GM19023 (cell line): Measurements from ENCODE around the gene ZSWIM6.

Source experiments
- ATAC-seq: cut with Tn5 transposase; IDR thresholded peaks from one replicate; pipeline ENCODE4 v1.9.1; 2021; ENCODE audit warnings: mild to moderate bottlenecking, moderate library complexity; ENCODE audit not compliant: unreplicated experiment

Gene ZSWIM6

DNA sequence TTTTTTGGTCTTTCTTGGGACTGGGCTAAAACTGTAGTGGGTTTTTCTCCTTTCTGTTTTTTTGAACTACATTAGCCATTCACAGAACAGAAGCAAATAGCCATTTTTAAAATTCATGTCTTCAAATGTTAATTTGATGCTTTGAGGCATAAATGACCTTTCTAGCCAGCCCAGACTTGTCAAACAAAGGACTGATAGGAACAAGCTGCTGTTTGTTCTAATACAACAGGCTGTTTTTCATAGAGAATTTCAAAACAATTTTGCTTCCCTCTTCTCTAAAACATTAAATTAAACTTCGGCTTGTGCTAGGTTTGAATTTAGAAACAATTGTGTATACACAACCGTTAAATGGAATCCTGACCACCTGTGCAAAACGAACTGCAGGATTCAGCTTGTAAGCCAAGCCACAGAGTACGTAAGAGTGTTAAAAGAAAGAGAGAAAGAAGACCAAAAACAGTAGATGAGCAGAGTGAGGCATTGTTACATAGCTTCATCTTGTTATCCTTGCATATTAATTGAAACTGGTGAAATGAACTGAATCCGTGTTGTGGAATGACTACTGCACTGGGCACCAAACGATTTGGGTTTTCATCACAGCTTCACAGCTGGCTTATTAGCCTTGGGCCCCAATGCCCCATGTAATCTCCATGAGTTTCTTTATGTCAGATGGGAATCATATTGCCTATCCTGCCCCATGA, 100.0 kb downstream of the ZSWIM6 start:
- ATAC-seq: no peak

DNA sequence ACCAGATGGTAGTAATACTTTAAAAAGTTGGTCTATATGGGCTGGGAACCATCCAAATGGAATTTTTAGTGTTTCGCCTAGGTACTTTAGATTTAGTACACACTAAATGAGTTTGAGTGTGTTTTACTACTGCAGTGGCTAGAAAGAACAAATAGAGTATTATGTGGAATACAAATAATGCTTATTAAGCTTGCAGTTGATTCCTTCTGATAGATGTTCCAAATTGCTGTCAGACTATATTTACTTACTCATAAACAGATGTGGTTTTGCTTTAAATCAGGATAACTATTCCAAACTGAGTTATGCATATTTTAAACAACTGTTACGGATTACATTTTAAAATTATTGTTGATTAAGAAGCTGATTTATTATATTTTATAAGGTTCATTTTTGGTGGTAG, 103.3 kb downstream of the ZSWIM6 start:
- ATAC-seq: no peak

DNA sequence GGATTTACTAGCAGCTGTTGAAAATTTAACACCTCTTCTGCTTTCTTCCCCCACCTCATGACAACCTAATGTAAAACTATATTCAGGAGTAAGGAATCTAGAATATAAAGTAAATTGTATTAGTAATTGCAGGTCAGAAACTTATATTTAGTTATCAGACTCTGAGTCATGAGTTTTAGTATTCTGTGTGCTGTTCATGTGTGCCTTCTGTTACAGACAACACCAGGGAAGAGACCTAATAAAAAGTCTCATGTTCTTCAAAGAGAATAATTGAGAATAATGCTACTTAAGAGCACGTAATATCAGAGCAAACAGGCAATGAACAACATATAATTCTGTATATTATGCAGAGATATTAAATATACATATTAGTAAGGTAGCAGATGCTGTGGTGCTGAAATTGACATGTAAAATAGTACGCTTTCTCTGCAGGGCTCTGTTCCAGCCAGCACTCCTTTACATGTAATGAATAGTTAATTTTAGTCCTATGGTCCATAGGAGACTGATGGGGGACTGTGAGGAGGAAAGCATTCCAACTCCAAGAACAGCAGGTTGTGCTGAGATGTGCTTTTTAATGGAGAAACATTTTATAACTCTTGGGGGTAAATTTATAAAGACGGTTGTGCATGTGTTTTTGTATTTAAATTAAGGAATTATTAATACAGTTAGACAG, 106.4 kb downstream of the ZSWIM6 start:
- no peak for ATAC-seq

DNA sequence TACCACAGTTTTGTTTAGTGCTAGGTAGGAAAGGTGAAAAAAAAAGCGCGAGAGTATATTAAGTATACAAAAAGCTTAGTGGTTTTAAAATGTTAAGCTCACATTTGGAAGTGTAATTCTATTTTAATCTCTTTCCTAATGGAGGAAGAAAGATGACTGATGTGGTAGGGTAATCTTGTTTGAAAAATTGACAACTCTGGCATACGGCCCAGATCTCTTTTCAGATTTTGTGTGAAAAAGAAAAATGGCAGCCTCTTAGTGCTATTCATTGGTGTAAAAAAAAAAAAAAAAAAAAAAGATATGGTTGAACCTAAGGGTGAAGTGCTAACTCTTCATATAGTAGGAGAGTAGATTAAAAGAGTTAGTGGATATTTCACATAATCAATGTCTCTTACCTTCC, 108.0 kb downstream of the ZSWIM6 start:
- no peak for ATAC-seq

DNA sequence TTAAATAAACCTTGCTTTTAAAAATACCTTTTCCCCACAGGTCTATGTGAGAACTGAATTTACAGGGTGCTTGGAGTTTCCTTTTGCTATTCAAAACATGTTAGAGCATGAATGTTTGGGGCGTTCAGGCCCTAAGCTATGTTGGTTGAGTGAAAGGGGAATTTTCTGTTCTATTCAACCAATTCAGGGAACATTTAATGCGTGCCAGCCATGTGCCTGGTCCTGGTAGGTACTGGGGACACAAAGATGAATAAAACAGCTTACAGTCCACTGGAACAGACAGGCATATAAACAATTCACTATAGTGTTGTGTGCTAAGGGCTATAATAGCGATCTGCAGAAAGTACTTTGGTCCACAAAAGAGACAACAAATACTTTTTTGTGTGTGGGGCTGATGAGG, 108.5 kb downstream of the ZSWIM6 start:
- no peak for ATAC-seq

DNA sequence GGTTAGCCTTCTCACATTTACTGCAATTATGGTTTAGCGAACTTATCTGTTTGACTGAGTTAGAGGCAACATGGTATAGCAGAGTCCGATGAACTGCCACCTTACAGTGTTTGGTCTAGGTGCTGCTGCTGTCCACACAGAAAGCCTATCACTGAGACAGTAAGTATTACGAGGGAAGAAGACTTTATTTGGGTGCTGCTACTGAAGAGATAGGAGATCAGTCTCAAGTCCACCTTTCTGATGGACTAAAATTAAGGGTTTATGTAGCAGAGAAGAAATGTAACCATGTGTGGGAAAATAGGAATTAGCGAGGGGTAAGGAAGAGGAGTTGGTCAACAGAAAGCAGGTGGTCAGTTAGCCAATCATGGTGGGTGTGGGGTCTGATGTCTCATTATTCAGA, 109.7 kb downstream of the ZSWIM6 start:
- no peak for ATAC-seq

DNA sequence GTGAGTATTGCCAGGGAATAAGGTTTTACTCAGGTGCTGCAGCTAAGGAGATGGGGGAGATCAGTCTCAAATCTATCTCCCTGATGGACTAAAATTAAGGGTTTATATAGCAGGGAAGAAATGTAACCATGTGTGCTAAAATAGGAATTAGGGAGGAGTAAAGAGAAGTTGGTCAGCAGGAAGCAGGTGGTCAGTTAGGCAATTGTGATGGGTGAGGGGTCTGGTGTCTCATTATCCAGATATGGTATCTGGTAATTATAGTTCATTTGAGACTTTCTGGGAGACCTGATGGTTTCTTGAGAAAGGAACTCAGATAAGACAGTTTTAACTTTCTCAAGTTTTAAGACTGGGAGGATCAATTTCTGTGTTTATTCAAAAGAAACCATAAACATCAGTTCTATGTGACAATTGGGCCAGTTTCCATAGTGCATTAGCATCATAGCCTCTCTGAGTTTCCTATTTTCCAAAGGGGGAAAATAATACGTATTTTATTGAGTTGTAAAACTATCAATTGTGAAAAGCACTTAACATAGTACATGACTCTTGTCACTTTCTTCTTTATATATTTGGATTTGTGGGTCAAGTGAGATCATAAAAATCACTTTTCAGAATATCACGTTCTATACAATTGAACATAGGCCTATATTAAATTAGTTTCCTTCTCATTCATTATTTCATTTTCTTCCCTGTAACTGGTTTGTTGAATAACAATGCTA, 115.9 kb downstream of the ZSWIM6 start:
- ATAC-seq: no peak

DNA sequence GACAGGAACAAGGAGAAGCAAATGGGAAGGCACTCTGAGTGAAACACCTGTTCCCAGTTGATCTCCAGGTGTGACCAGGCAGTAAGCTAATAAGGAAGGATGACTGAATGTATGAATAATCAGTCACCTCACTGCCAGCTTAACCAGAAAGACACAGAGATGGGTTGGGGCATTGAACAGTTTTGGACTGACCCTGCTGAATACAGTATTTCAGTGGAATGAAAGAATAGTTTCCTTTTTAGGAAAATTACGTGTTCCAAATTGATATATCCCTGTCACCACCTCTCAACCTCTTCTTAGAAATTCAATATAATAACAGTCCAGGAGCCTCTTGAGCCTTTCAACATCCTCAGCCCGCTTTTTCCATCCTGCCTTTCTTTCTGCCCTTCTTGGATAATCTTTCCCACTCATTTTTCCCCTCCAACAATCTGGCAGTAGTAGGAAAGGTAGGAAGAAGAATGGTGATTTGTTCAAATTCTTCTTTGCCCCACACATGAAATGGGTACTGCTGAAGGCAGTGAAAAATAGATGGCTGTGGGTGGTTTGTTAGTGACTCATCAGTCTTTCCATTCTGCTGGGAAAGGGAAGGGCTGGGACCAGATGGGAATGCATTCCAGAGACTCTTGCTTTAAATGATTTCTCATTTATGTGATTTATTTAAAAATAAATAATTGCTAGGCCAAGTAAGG, 117.9 kb downstream of the ZSWIM6 start:
- ATAC-seq: no peak

DNA sequence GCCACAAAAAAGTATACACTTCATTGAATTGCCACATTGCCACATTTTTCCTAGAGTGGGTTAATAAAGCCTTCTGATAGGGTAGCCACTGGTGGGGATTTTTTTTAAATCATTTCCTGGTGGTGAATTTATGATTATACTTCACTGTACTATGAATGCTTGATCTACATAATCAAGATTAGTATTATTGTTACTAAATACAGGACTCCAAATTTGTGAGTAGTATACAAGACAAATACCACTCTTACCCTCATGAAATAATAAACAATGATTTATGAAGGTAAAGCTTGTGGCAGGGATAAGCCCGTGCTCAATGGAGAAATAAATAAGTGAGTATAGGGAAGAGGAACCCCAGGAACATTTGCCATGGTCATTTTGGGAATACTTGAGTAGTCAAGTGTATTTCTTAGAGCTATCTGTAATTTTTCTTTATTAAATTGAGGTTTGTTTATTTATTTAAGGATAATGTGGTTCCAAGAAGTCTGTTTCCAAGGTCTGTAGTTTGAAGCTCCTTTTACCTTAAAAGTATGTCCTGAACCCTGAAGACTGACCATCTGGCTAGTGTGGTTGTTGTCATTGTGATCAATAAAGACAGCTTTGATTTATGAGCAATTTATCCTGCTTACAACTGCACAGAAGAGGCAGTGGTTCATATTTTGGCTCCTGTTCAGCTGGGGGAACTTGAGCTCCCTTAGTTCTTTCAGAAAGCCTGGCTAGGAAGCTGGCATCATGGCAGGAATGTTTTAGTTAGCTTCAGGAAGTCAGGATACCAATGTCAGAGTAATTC, 118.6 kb downstream of the ZSWIM6 start:
- ATAC-seq: no peak

DNA sequence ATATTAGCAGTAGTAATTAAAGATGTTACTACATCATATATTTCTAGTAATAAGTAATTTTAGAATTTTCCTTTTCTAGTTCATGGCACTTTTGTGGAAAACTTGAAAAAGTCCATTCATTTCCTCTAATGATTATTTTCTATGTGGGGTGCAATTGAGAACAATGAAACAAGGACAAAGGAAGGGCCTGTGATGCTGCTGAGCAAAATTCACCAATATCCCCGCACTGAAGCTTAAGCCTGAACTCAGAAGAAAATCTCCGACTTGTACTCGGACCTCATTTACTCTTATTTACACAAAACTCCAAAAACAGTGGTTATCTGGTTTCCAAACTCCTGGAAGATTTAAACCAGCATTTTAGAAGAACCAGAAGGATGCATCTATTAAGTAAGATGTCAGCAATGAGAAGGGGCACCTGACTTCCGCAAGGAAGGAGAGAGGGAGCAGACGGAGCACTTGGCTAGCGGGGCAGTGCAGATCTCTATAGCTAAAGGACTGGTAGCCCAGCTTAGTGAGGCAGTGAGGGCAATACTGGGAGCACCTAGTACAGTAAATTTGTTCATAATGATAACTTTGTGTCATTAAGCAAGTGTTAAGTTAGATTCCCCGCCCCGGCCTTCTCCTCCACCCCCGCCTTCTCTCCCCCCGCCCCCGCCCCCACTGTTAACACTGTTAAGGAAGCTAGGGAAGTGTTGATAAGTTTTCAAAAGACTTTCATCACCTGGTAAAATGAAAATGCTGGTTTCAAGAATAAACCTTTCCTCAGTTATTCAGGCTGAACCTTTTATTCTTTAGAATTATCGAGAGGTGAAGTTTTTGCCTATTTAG, 123.3 kb downstream of the ZSWIM6 start:
- no peak for ATAC-seq

DNA sequence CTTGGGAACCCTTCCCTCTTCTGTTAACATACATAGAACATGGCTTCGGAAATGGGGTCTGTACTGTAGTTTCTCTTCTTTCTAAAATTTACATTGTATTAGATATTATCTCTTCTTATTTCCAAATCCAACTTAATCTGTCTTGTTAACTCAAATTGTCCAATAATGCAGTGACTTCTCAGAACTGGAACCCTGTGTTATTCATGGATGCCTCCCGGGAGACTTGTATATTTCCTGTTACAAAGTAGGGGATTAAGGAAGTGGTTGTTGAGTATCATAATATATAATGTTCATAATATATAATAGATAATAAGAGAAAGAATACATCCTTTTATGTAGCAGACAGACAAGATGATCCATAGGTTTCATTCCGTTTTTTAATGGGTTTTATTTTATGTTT, 128.4 kb downstream of the ZSWIM6 start:
- ATAC-seq: no peak

DNA sequence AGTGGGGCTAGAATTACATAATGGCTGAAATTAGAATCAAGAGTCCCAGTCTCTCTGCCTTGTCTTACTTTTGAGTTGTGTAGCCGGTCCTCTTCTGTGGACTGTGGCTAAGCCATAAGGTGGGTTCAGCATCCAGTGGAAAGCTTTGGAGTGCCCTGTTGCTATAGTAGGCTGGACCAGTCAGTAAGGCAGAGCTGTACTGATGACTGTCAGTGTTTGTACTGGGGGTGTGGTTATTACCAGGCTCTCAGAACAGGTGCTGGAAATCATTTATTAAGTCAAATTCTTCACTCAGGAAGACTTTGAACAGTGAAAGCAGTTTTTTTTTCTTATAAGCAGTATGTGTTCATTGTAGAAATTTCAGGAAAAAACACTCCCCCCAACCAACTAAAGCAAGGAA, 129.4 kb downstream of the ZSWIM6 start:
- no peak for ATAC-seq

DNA sequence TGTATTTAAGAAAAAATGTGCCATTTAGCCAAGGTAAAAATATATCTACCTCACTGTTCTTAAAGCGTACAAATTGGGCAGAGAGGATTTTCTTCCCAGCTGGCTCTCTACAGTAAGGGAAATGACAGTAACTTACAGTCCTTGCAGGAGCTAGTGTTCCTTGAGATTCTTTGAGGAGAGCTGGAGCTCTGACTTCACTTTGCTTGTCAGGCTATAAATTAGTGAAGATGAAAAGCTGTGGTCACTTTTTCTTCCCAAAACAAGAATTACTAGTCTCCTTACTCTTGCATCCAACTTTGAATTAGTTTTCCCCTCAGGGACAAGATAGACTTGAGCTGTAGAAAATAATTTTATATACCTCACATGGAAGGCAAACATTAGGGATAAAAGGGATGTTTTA, 129.9 kb downstream of the ZSWIM6 start:
- no peak for ATAC-seq

DNA sequence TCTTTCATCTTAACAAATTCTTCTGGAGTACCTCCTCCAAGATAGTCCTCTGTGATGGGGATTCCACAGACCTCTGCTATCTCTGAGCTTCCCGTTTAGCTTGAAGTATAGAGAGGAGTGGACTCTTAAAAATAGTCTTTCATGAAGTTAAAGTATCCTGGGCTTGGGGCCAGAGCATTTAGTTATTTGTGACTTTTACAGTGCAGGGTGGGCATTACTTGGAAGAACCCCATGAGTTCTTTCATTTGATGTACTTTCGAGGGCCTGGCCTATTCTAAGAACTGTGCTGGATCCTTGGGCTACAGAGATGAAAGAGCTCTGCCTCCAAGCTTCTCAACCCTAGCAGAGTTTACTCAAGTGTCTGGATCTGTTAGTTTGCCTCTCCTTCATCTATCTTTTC, 131.5 kb downstream of the ZSWIM6 start:
- no peak for ATAC-seq

DNA sequence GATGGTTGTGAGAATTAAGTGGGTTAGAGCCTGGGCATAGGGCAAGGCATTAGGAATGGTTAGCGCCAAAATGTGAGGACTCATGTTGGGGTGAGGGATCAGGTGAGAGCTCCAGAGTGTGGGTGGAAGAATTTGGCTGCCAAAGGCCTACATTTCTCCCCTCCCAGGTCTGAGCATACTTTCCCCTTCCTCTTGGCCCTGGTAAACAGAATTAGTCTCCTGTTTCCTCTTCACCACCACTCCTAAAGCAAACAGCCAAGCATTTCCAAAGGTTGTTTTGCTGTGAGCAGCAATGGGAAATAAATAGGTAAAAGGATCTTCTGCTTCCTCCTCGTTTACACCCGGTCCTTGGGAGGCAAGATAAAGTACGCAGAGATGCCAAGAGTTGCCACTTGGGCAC, 132.5 kb downstream of the ZSWIM6 start:
- ATAC-seq: no peak

DNA sequence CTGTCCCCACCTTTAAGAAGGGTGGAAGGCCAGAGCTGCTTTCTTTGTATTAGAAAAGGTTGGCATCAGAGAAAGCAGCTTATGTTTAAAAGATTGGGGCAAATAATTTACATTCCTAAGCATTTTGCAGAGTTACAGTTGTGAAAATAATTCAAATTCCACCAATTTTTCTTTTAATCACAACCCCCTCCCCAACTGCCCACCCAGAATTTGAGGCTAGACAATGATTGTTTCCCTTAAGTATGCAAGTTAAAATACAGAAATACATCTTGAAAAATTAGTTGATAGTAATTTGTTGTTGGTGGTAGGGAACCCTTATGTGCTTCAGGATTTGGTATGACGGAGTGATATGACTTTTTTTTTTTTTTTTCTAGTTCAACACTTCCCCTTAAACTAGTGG, 133.0 kb downstream of the ZSWIM6 start:
- ATAC-seq: no peak

DNA sequence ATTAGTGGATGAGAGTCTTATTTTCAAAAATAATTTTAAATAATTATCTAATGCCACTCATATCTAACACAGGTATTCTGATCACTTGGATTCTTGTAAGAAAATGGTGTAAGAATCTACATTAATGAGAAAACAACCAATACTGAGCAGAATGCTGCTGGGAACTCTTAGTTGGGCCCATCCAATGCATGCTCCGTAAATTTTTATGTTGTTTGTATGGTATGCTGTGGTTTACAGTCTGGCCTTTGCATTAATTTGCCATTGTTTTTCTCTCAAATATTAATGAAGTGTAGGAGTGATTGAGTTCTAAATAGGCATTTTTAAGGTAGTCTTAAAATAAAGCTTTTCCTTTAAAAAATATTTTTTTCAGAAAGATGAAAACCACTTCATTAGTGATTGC, 133.4 kb downstream of the ZSWIM6 start:
- ATAC-seq: no peak

DNA sequence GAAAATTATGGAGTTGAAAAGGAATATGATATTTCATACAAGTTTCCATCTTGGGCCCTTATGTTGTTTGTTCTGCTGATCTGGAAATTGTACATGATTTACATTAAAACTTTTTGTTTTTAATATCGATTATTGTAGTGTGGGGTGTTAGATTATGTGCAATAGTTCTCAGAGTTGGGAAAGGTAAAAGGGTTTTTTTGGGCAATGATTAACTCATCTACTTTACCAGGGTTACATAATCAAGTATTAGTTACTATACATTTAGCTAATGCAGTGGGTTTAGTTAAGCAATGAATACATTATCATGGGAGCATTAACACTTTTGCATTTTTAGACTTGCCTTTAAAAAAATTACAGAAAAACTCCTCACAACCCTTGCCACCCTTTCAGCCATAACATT, 134.0 kb downstream of the ZSWIM6 start:
- ATAC-seq: no peak

DNA sequence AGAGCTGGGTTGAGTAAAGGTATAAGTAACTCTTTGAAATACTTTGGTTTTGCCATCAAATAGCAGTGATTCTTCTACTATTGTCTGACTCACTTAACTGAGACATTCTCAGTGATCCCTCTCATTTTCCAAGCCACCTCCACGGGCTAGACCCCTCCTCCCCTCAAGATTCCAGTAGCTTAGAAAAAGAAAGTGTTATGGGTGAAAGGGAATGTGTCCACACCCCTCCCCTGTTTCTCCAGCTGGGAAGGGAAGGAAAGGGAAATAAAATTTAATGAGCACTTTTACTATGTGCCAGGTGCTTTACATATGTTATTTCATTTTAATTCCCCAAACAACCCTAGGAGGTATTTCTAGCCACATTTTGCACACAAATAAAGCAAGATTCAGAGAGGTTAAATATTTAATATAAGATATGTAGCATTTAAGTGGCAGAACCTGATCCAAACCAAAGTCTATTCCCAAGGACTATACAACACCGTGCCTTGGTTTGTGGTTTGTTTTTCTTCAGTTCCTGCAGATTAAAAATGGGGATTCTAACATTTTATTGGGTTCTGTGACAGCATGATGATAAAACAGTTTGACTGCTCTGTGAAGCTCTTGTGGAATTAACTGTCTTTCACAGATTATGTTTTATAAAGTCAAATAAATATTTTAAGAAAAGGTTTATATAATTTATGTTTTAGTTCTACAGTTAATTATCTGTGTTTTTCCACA, 135.9 kb downstream of the ZSWIM6 start:
- ATAC-seq: no peak
